GM21576 (cell line): ENCODE data around the gene PRDM11.
"Not testable (repeated sequence)": the region's sequence is repeated elsewhere in the genome, so short reads cannot be mapped to it uniquely, and the experiment has no call there.

Source experiments
- ATAC-seq: cut with Tn5 transposase; IDR thresholded peaks from one replicate; pipeline ENCODE4 v1.9.1; 2021; ENCODE audit warnings: mild to moderate bottlenecking, moderate library complexity; ENCODE audit not compliant: unreplicated experiment

Gene PRDM11

GRCh38 chr11:45146072-45147016 is at the start of gene PRDM11:
PRDM11 (plus strand) TSS chr11:45146639; CDS start chr11:45181767, 35,128 bp downstream.
- ATAC-seq = peak; percentile 17

GRCh38 chr11:45097721-45098493 is 48.5 kb upstream of the PRDM11 start:
- ATAC-seq = no peak

- no peak for ATAC-seq
Measured at GRCh38 chr11:45098929-45099328, 47.5 kb upstream of the PRDM11 start.

- no peak for ATAC-seq
Measured at GRCh38 chr11:45100339-45100738, 46.1 kb upstream of the PRDM11 start.

GRCh38 chr11:45102361-45102809 is 44.1 kb upstream of the PRDM11 start:
- ATAC-seq = no peak

- ATAC-seq = peak; percentile 56
Measured at GRCh38 chr11:45102810-45103621, 43.4 kb upstream of the PRDM11 start.

- no peak for ATAC-seq
Measured at GRCh38 chr11:45104006-45104789, 42.2 kb upstream of the PRDM11 start.

- no peak for ATAC-seq
Measured at GRCh38 chr11:45104790-45105084, 41.7 kb upstream of the PRDM11 start.

GRCh38 chr11:45105233-45105983 is 41.0 kb upstream of the PRDM11 start:
- no peak for ATAC-seq

- no peak for ATAC-seq
Measured at GRCh38 chr11:45105984-45106375, 40.5 kb upstream of the PRDM11 start.

GRCh38 chr11:45106440-45106839 is 40.0 kb upstream of the PRDM11 start:
- ATAC-seq = no peak

GRCh38 chr11:45107029-45107428 is 39.4 kb upstream of the PRDM11 start:
- no peak for ATAC-seq

- ATAC-seq = no peak
Measured at GRCh38 chr11:45108070-45109064, 38.1 kb upstream of the PRDM11 start.

- ATAC-seq = no peak
Measured at GRCh38 chr11:45109400-45109799, 37.0 kb upstream of the PRDM11 start.

- ATAC-seq = no peak
Measured at GRCh38 chr11:45110562-45110961, 35.9 kb upstream of the PRDM11 start.

GRCh38 chr11:45113807-45114206 is 32.6 kb upstream of the PRDM11 start:
- ATAC-seq = no peak

GRCh38 chr11:45127836-45128235 is 18.6 kb upstream of the PRDM11 start:
- ATAC-seq = not testable (repeated sequence)

GRCh38 chr11:45133878-45134277 is 12.6 kb upstream of the PRDM11 start:
- ATAC-seq = no peak
